LoVo (cell line): ENCODE measurements around the gene KRTAP13-2.
A peak's percentile ranks its signal among the peaks of the same experiment; 100 is the strongest.

Source experiments
- DNase-seq: peaks from one replicate; pipeline ENCODE4 v3.0.0-alpha.2; 2016; ENCODE audit warnings: low spot score

Gene KRTAP13-2

GRCh38 chr21:30372139-30372770, at the start of gene KRTAP13-2:
Gene KRTAP13-2, minus strand, starts transcription at chr21:30372271. Its CDS starts 58 bp downstream, at chr21:30372213.
- DNase-seq = no peak

- no peak for DNase-seq
These were observed 43.9 kb upstream of the KRTAP13-2 start for GRCh38 chr21:30415993-30416392.

GRCh38 chr21:30408782-30409494, 36.9 kb upstream of the KRTAP13-2 start:
- peak; percentile 24 for DNase-seq

GRCh38 chr21:30395731-30396130, 23.7 kb upstream of the KRTAP13-2 start, which contains the start of gene KRTAP13-1:
Gene KRTAP13-1, plus strand, starts transcription at chr21:30396031. Its CDS starts 56 bp downstream, at chr21:30396087.
- no peak for DNase-seq

- no peak for DNase-seq
These were observed 19.5 kb upstream of the KRTAP13-2 start for GRCh38 chr21:30391492-30392025.

GRCh38 chr21:30382201-30382600, 10.1 kb upstream of the KRTAP13-2 start:
- no peak for DNase-seq

GRCh38 chr21:30355906-30356305, 16.2 kb downstream of the KRTAP13-2 start:
- DNase-seq = no peak

- no peak for DNase-seq
These were observed 17.6 kb downstream of the KRTAP13-2 start for GRCh38 chr21:30354308-30355005.

- DNase-seq = no peak
These were observed 20.5 kb downstream of the KRTAP13-2 start for GRCh38 chr21:30351534-30351933.

- DNase-seq = no peak
These were observed 22.5 kb downstream of the KRTAP13-2 start for GRCh38 chr21:30349572-30349971.

GRCh38 chr21:30348506-30348905, 23.6 kb downstream of the KRTAP13-2 start, which contains the start of gene KRTAP23-1:
Gene KRTAP23-1, minus strand, starts transcription at chr21:30348606. Its CDS starts 0 bp downstream, at chr21:30348606.
- no peak for DNase-seq

GRCh38 chr21:30345014-30345413, 27.1 kb downstream of the KRTAP13-2 start:
- DNase-seq = no peak

GRCh38 chr21:30340714-30341573, 31.1 kb downstream of the KRTAP13-2 start:
- DNase-seq = peak; percentile 37

- no peak for DNase-seq
These were observed 33.4 kb downstream of the KRTAP13-2 start for GRCh38 chr21:30338717-30339116.

GRCh38 chr21:30337772-30338171, 34.3 kb downstream of the KRTAP13-2 start:
- no peak for DNase-seq

- DNase-seq = no peak
These were observed 34.8 kb downstream of the KRTAP13-2 start, which contains the start of gene KRTAP27-1 for GRCh38 chr21:30337276-30337744. Gene KRTAP27-1, minus strand, starts transcription at chr21:30337694. Its CDS starts 26 bp downstream, at chr21:30337668.

- no peak for DNase-seq
These were observed 35.5 kb downstream of the KRTAP13-2 start for GRCh38 chr21:30336596-30336995.

GRCh38 chr21:30333736-30334135, 38.3 kb downstream of the KRTAP13-2 start:
- no peak for DNase-seq

GRCh38 chr21:30332681-30333080, 39.4 kb downstream of the KRTAP13-2 start:
- DNase-seq = no peak

GRCh38 chr21:30329203-30329875, 42.7 kb downstream of the KRTAP13-2 start:
- DNase-seq = no peak

GRCh38 chr21:30326390-30326789, 45.7 kb downstream of the KRTAP13-2 start:
- DNase-seq = no peak
